IMR-90 (cell line): ENCODE results near the gene TMC1. TPM values are rescaled to one million over a fixed set of nuclear protein-coding genes. Genes with fewer than 3 reads are reported as not detected.

Experiments
- polyA plus RNA-seq, 3 experiments: library from polyadenylated mRNA; depleted of rRNA; stranded (reverse); fragments of >200 nt; gene quantifications; 2 replicates each; pipeline ENCODE4 v1.2.3, GENCODE V29; 2012; ENCODE audit warnings: low replicate concordance in 1 of 3
- total RNA-seq: library from RNA; depleted of rRNA; stranded (reverse); fragments of >200 nt; gene quantifications from 2 replicates; pipeline ENCODE4 v1.2.3, GENCODE V29; 2012; rRNA removed

TMC1 gene
- total and polyA plus RNA-seq, 2 of the 4 experiments (the other 2 are of a cell fraction) = not detected

Other genes starting within 250 kb of the TMC1 start
- 35.8 and 53.3 TPM in 2 replicates for gene ZFAND5, start 156.4 kb upstream of the TMC1 start, total RNA-seq
- gene ZFAND5, start 156.4 kb upstream of the TMC1 start, polyA plus RNA-seq (2012; rRNA removed) = 79.3 and 85.2 TPM in 2 replicates